ENCODE results near the gene PNCK. TPM values are rescaled to one million over a fixed set of nuclear protein-coding genes. Genes with fewer than 3 reads are reported as not detected.

Gene PNCK
- total RNA-seq, 1 experiment from 2014 or later = 0.60 TPM

GRCh38 chrX:153642051-153642654 lies 31.5 kb downstream of the PNCK start:
- no TSS peak for BruUV-seq (replicated peaks)
- intact Hi-C loops (cut with micrococcal nuclease; ENCODE audit: unreplicated experiment) = no loop called here
- CTCF ChIA-PET = no interaction called here
- H3K27ac ChIP-seq (ENCODE audit: low read depth, low read length, poor library complexity, severe bottlenecking) = no peak overlapping the region
- no peaks in the 10 kb centered on the region for H3K36me3 ChIP-seq (ENCODE audit: insufficient read depth, low read length, poor library complexity, severe bottlenecking)
- DNase-seq (ENCODE audit: low spot score) = peak; percentile 13
- peak overlapping the region; percentile 27 for H3K4me3 ChIP-seq (ENCODE audit: low read depth, low read length, poor library complexity, severe bottlenecking)
- H3K27me3 ChIP-seq (replicated peaks; ENCODE audit: insufficient read depth, low read depth, low read length, poor library complexity) = peaks cover 14% of the 10 kb centered on the region
- TF ChIP-seq CTCF (conservative IDR thresholded peaks at IDR 0.05; ENCODE audit: low read depth, low read length) = no peak
- TF ChIP-seq EZH2 (IDR thresholded peaks at IDR 0.05; ENCODE audit: borderline replicate concordance, low read depth, low read length, poor library complexity, severe bottlenecking) = no peak
- POLR2A ChIA-PET (ENCODE audit: low non-redundant PET) = no interaction called here
- H3K4me1 ChIP-seq (ENCODE audit: insufficient read depth, low read length, poor library complexity, severe bottlenecking) = no peaks in the 10 kb centered on the region
- no peaks in the 10 kb centered on the region for H3K9me3 ChIP-seq (ENCODE audit: low read depth, low read length, poor library complexity, severe bottlenecking)

GRCh38 chrX:153641627-153642026 lies 32.0 kb downstream of the PNCK start:
- H3K36me3 ChIP-seq (ENCODE audit: insufficient read depth, low read length, poor library complexity, severe bottlenecking) = no peaks in the 10 kb centered on the region
- no peaks in the 10 kb centered on the region for H3K4me1 ChIP-seq (ENCODE audit: insufficient read depth, low read length, poor library complexity, severe bottlenecking)
- DNase-seq (ENCODE audit: low spot score) = peak; percentile 28
- H3K27ac ChIP-seq (ENCODE audit: low read depth, low read length, poor library complexity, severe bottlenecking) = no peak overlapping the region
- intact Hi-C loops (cut with micrococcal nuclease; ENCODE audit: unreplicated experiment) = no loop called here
- TF ChIP-seq EZH2 (IDR thresholded peaks at IDR 0.05; ENCODE audit: borderline replicate concordance, low read depth, low read length, poor library complexity, severe bottlenecking) (no peak), CTCF (conservative IDR thresholded peaks at IDR 0.05; ENCODE audit: low read depth, low read length) (no peak)
- no peak overlapping the region for H3K4me3 ChIP-seq (ENCODE audit: low read depth, low read length, poor library complexity, severe bottlenecking)
- H3K27me3 ChIP-seq (replicated peaks; ENCODE audit: insufficient read depth, low read depth, low read length, poor library complexity) = peaks cover 14% of the 10 kb centered on the region
- BruUV-seq (replicated peaks) = no TSS peak
- CTCF ChIA-PET = no interaction called here
- POLR2A ChIA-PET (ENCODE audit: low non-redundant PET) = no interaction called here
- no peaks in the 10 kb centered on the region for H3K9me3 ChIP-seq (ENCODE audit: low read depth, low read length, poor library complexity, severe bottlenecking)

- Histone ChIP-seq H3K4me3 (ENCODE audit: low read depth, low read length, poor library complexity, severe bottlenecking) (no peak overlapping the region), H3K4me1 (ENCODE audit: insufficient read depth, low read length, poor library complexity, severe bottlenecking) (no peaks in the 10 kb centered on the region), H3K27me3 (replicated peaks; ENCODE audit: insufficient read depth, low read depth, low read length, poor library complexity) (peaks cover 13% of the 10 kb centered on the region), H3K36me3 (ENCODE audit: insufficient read depth, low read length, poor library complexity, severe bottlenecking) (no peaks in the 10 kb centered on the region), H3K9me3 (ENCODE audit: low read depth, low read length, poor library complexity, severe bottlenecking) (no peaks in the 10 kb centered on the region), H3K27ac (ENCODE audit: low read depth, low read length, poor library complexity, severe bottlenecking) (no peak overlapping the region)
- CTCF ChIA-PET = interaction anchor here (0.6 kb wide), 1 partner anchor 102 kb away, joined by 3 read pairs; no protein-coding TSS in a partner anchor
- DNase-seq (ENCODE audit: low spot score) = no peak
- no TSS peak for BruUV-seq (replicated peaks)
- TF ChIP-seq CTCF (conservative IDR thresholded peaks at IDR 0.05; ENCODE audit: low read depth, low read length) (no peak), EZH2 (IDR thresholded peaks at IDR 0.05; ENCODE audit: borderline replicate concordance, low read depth, low read length, poor library complexity, severe bottlenecking) (no peak)
- intact Hi-C loops (cut with micrococcal nuclease; ENCODE audit: unreplicated experiment) = no loop called here
- POLR2A ChIA-PET (ENCODE audit: low non-redundant PET) = no interaction called here
Observed at GRCh38 chrX:153640736-153641575, 32.7 kb downstream of the PNCK start.

Measured in A673 (cell line).